Stomach (tissue), 4 donors: Measurements from ENCODE around the gene GRIK2.

Experiments
- CTCF ChIP-seq, 7 experiments: fragments of 450-650 bp in 4 of 7; fragments of 200-600 bp in 3 of 7; sonication (generic) in 3 of 7; IDR thresholded peaks; one replicate each; pipeline ENCODE4 v1.5.1; 2016 to 2019; ENCODE audit warnings: antibody characterized with exemption in 7 of 7, control low read depth in 2 of 7, mild to moderate bottlenecking in 1 of 7
- EP300 ChIP-seq: sonication (generic); formaldehyde crosslinking; IDR thresholded peaks from one replicate; pipeline ENCODE4 v1.6.1; 2017; ENCODE audit warnings: antibody characterized with exemption
- POLR2A ChIP-seq, 4 donors: fragments of 450-650 bp; IDR thresholded peaks; one replicate each; pipeline ENCODE4 v1.6.1; 2016; ENCODE audit warnings: antibody characterized with exemption in 4 of 4, control low read depth in 2 of 4, mild to moderate bottlenecking in 1 of 4, moderate library complexity in 1 of 4
- POLR2AphosphoS5 ChIP-seq, 3 donors: sonication (generic); formaldehyde crosslinking; IDR thresholded peaks; one replicate each; pipeline ENCODE4 v1.6.1; 2016; ENCODE audit warnings: antibody characterized with exemption in 3 of 3

- TF ChIP-seq CTCF (IDR thresholded peaks at IDR 0.05) = no peak
- TF ChIP-seq POLR2A (IDR thresholded peaks at IDR 0.05) = no peak
- TF ChIP-seq EP300 = no peak
- no peak for TF ChIP-seq POLR2AphosphoS5 (IDR thresholded peaks at IDR 0.05)
These were observed 369.3 kb downstream of the GRIK2 start for GRCh38 chr6:101762851-101763250.
